HCT116 (cell line): ENCODE measurements around the gene POLRMT. TPM values are rescaled to one million over a fixed set of nuclear protein-coding genes. Genes with fewer than 3 reads are reported as not detected.

Experiments
- ATAC-seq: fragments of 200-7000 bp; cut with Tn5 transposase; 2 replicates; pipeline ENCODE4 v1.9.1; 2020; ENCODE audit warnings: mild to moderate bottlenecking, moderate library complexity
- BruUV-seq: library from RNA; stranded (reverse); fragments of 400-500 nt; replicated peaks from 2 replicates; lab custom pipeline; 2021; lab: Mats Ljungman, UMichigan
- CTCF ChIA-PET: fragments of 300-600 bp; sonication (Branson Sonifier 250); formaldehyde crosslinking; loops from one replicate; lab custom pipeline; 2021; ENCODE audit warnings: antibody characterized with exemption; lab: Charles Lee
- POLR2A ChIA-PET: fragments of 300-600, 350-600 bp; sonication (Branson Sonifier 250); formaldehyde crosslinking; loops from one replicate; lab custom pipeline; 2021; ENCODE audit warnings: antibody characterized with exemption; lab: Charles Lee
- RAD21 ChIA-PET, 2 experiments: fragments of 300-600 bp; sonication (Branson Sonifier 250); formaldehyde crosslinking; loops; one replicate each; lab custom pipeline; 2023; ENCODE audit warnings: low total read pairs in 2 of 2; ENCODE audit not compliant: uncharacterized antibody in 2 of 2, unreplicated experiment in 2 of 2, low non-redundant PET in 1 of 2; lab: Charles Lee
- DNase-seq: peaks from one replicate; pipeline ENCODE4 v3.0.0-alpha.2; 2010; ENCODE audit warnings: low read depth, low spot score
- H2AFZ ChIP-seq: fragments of 200-600 bp; shearing (Covaris generic), sonication (generic); 2 replicates; pipeline ENCODE4 v1.6.1; 2017; ENCODE audit warnings: low read depth, mixed run types, mixed read lengths, antibody characterized with exemption, low read length; ENCODE audit not compliant: poor library complexity, severe bottlenecking
- H3K27ac ChIP-seq: 2 replicates; pipeline ENCODE4 v1.5.1; 2012; ENCODE audit warnings: low read depth, low read length
- H3K27me3 ChIP-seq: fragments of 200-600 bp; sonication (generic); 2 replicates; pipeline ENCODE4 v1.6.1; 2016; ENCODE audit warnings: mixed run types, low read length, mixed read lengths; ENCODE audit not compliant: insufficient read depth
- H3K36me3 ChIP-seq, 2 experiments: fragments of 200-500 bp in 1 of 2; fragments of 200-600 bp in 1 of 2; sonication (Bioruptor generic) in 1 of 2; sonication (generic) in 1 of 2; 2 replicates each; pipeline versions ENCODE4 v1.5.1 to v1.6.1; 2014 to 2016; ENCODE audit warnings: low read length in 2 of 2, inconsistent platforms in 1 of 2, mixed read lengths in 1 of 2, mixed run types in 1 of 2; ENCODE audit not compliant: insufficient read depth in 2 of 2, control insufficient read depth in 1 of 2
- H3K4me1 ChIP-seq, 2 experiments: fragments of 200-600 bp in 1 of 2; sonication (generic) in 1 of 2; 2 replicates each; pipeline versions ENCODE4 v1.5.1 to v1.6.1; 2012 to 2017; ENCODE audit warnings: low read length in 2 of 2, inconsistent platforms in 1 of 2, mild to moderate bottlenecking in 1 of 2, mixed read lengths in 1 of 2, mixed run types in 1 of 2, moderate library complexity in 1 of 2; ENCODE audit not compliant: insufficient read depth in 2 of 2, control insufficient read depth in 1 of 2
- H3K4me2 ChIP-seq: fragments of 200-600 bp; sonication (generic); 2 replicates; pipeline ENCODE4 v1.6.1; 2017; ENCODE audit warnings: mixed run types, low read length, mixed read lengths
- H3K4me3 ChIP-seq, 2 experiments: fragments of 200-600 bp in 1 of 2; sonication (generic) in 1 of 2; replicated peaks in 1 of 2; 2 replicates each; pipeline ENCODE4 v1.5.1; 2011 to 2016; ENCODE audit warnings: low read length in 2 of 2, control low read depth in 1 of 2, low read depth in 1 of 2, mild to moderate bottlenecking in 1 of 2, mixed read lengths in 1 of 2, mixed run types in 1 of 2
- H3K79me2 ChIP-seq: fragments of 200-600 bp; sonication (generic); 2 replicates; pipeline ENCODE4 v1.6.1; 2017; ENCODE audit warnings: mild to moderate bottlenecking, mixed run types, low read length, moderate library complexity, mixed read lengths; ENCODE audit not compliant: insufficient read depth
- H3K9ac ChIP-seq: fragments of 200-600 bp; sonication (generic); 2 replicates; pipeline ENCODE4 v1.6.1; 2016; ENCODE audit warnings: low read length, mixed read lengths
- H3K9me2 ChIP-seq: fragments of 200-600 bp; sonication (generic), shearing (Covaris generic); 2 replicates; pipeline ENCODE4 v1.6.1; 2017; ENCODE audit warnings: mixed run types, mild to moderate bottlenecking, moderate library complexity; ENCODE audit not compliant: insufficient read depth
- H3K9me3 ChIP-seq, 2 experiments: fragments of 200-500 bp in 1 of 2; fragments of 200-600 bp in 1 of 2; sonication (Bioruptor generic) in 1 of 2; sonication (generic) in 1 of 2; 2 replicates each; pipeline ENCODE4 v1.6.1; 2014 to 2017; ENCODE audit warnings: low read length in 2 of 2, mixed read lengths in 2 of 2, inconsistent platforms in 1 of 2, low read depth in 1 of 2, mild to moderate bottlenecking in 1 of 2, mixed run types in 1 of 2, moderate library complexity in 1 of 2; ENCODE audit not compliant: control insufficient read depth in 1 of 2, insufficient read depth in 1 of 2
- H4K20me1 ChIP-seq: fragments of 200-600 bp; sonication (generic), shearing (Covaris generic); 2 replicates; pipeline ENCODE4 v1.6.1; 2017; ENCODE audit warnings: mixed run types, mild to moderate bottlenecking, moderate library complexity; ENCODE audit not compliant: insufficient read depth
- CBX3 ChIP-seq: IDR thresholded peaks from 2 replicates; pipeline ENCODE4 v1.6.1; 2012; ENCODE audit warnings: low read depth
- CEBPB ChIP-seq: IDR thresholded peaks from 2 replicates; pipeline ENCODE4 v1.6.1; 2012; ENCODE audit warnings: low read depth
- EGR1 ChIP-seq: IDR thresholded peaks from 2 replicates; pipeline ENCODE4 v1.6.1; 2012; ENCODE audit warnings: low read depth
- EZH2 ChIP-seq: fragments of 200-600 bp; sonication (generic); IDR thresholded peaks from 2 replicates; pipeline ENCODE4 v1.6.1; 2017; ENCODE audit warnings: antibody characterized with exemption, mixed run types
- EZH2phosphoT487 ChIP-seq: fragments of 200-600 bp; IDR thresholded peaks from 2 replicates; pipeline ENCODE4 v1.6.1; 2018; ENCODE audit warnings: antibody characterized with exemption, borderline replicate concordance
- FOSL1 ChIP-seq: IDR thresholded peaks from 2 replicates; pipeline ENCODE4 v1.6.1; 2012; ENCODE audit warnings: low read depth
- MAX ChIP-seq: IDR thresholded peaks from 2 replicates; pipeline ENCODE4 v1.6.1; 2012
- POLR2A ChIP-seq: IDR thresholded peaks from 2 replicates; pipeline ENCODE4 v1.7.0; 2011; ENCODE audit warnings: borderline replicate concordance; ENCODE audit not compliant: insufficient read depth, insufficient read length; ENCODE audit errors: extremely low read depth
- RAD21 ChIP-seq: IDR thresholded peaks from 2 replicates; pipeline ENCODE4 v1.6.1; 2012; ENCODE audit warnings: low read depth, mild to moderate bottlenecking
- REST ChIP-seq: IDR thresholded peaks from 2 replicates; pipeline ENCODE4 v1.6.1; 2012; ENCODE audit warnings: low read depth
- SIN3A ChIP-seq: IDR thresholded peaks from 2 replicates; pipeline ENCODE4 v1.6.1; 2012; ENCODE audit warnings: low read depth
- SP1 ChIP-seq: IDR thresholded peaks from 2 replicates; pipeline ENCODE4 v1.6.1; 2012; ENCODE audit warnings: low read depth
- SRF ChIP-seq: IDR thresholded peaks from 2 replicates; pipeline ENCODE4 v1.6.1; 2012; ENCODE audit warnings: low read depth
- TCF7L2 ChIP-seq: IDR thresholded peaks from 2 replicates; pipeline ENCODE4 v1.7.0; 2011; ENCODE audit warnings: borderline replicate concordance, inconsistent platforms; ENCODE audit not compliant: insufficient read depth, insufficient read length; ENCODE audit errors: extremely low read depth
- ZNF274 ChIP-seq: fragments of 200-500 bp; sonication (Bioruptor generic); IDR thresholded peaks from 2 replicates; pipeline ENCODE4 v1.6.1; 2014; ENCODE audit warnings: mild to moderate bottlenecking, low read depth, low read length, inconsistent platforms
- intact Hi-C: fragments of 100-400 bp; cut with micrococcal nuclease; formaldehyde crosslinking; loops from 2 replicates; pipeline ENCODE4 v1.10.0; 2022
- total RNA-seq: library from RNA; stranded (reverse); gene quantifications from one replicate; pipeline ENCODE4 v1.2.1, GENCODE V29; 2021; ENCODE audit not compliant: unreplicated experiment
- TF ChIP-seq, protein P1 (sequence below), 3 experiments: fragments of 200-600 bp in 1 of 3; sonication (generic) in 1 of 3; IDR thresholded peaks in 2 of 3; conservative IDR thresholded peaks in 1 of 3; 2 replicates each; pipeline ENCODE4 v1.5.1; 2012 to 2017; ENCODE audit warnings: low read depth in 2 of 3, low read length in 2 of 3, antibody characterized with exemption in 1 of 3, borderline replicate concordance in 1 of 3, control low read depth in 1 of 3, mild to moderate bottlenecking in 1 of 3, mixed read lengths in 1 of 3, mixed run types in 1 of 3, moderate library complexity in 1 of 3; ENCODE audit not compliant: insufficient read depth in 1 of 3
- TF ChIP-seq, protein P2 (sequence below): IDR thresholded peaks from 2 replicates; pipeline ENCODE4 v1.6.1; 2012

POLRMT gene
- total RNA-seq, 1 experiment from 2014 or later, result 138 TPM

GRCh38 chr19:648305-648704, 15.0 kb upstream of the POLRMT start:
- no peak overlapping the region for H3K4me3 ChIP-seq
- ChIA-PET POLR2A (no interaction called here), RAD21 (no interaction called here), CTCF (no interaction called here)
- H2AFZ ChIP-seq, result no peak overlapping the region
- intact Hi-C loops, result no loop called here
- peaks cover 34% of the 10 kb centered on the region for H3K79me2 ChIP-seq
- no peaks in the 10 kb centered on the region for H3K4me1 ChIP-seq
- H3K4me2 ChIP-seq, result no peak overlapping the region
- H3K36me3 ChIP-seq, result peaks cover 11 to 37% of the 10 kb centered on the region in 2 experiments; a peak in 3 of 4 replicates
- H4K20me1 ChIP-seq, result no peaks in the 10 kb centered on the region
- TF ChIP-seq ZNF274, result no peak
- no peak for TF ChIP-seq SIN3A
- no peak for TF ChIP-seq MAX
- no peak for TF ChIP-seq CBX3
- TF ChIP-seq CEBPB, result no peak
- no peak for TF ChIP-seq EZH2
- TF ChIP-seq, protein P1, sequence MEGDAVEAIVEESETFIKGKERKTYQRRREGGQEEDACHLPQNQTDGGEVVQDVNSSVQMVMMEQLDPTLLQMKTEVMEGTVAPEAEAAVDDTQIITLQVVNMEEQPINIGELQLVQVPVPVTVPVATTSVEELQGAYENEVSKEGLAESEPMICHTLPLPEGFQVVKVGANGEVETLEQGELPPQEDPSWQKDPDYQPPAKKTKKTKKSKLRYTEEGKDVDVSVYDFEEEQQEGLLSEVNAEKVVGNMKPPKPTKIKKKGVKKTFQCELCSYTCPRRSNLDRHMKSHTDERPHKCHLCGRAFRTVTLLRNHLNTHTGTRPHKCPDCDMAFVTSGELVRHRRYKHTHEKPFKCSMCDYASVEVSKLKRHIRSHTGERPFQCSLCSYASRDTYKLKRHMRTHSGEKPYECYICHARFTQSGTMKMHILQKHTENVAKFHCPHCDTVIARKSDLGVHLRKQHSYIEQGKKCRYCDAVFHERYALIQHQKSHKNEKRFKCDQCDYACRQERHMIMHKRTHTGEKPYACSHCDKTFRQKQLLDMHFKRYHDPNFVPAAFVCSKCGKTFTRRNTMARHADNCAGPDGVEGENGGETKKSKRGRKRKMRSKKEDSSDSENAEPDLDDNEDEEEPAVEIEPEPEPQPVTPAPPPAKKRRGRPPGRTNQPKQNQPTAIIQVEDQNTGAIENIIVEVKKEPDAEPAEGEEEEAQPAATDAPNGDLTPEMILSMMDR (IDR thresholded peaks at IDR 0.05 in 2 of 3, conservative IDR thresholded peaks at IDR 0.05 in 1 of 3; ENCODE audit: borderline replicate concordance in 1 of 3, insufficient read depth in 1 of 3, low read depth in 2 of 3, low read length in 2 of 3), result no peak
- TF ChIP-seq RAD21, result no peak
- no peak for TF ChIP-seq TCF7L2
- TF ChIP-seq EGR1, result no peak
- no peak for TF ChIP-seq SRF
- no peak for TF ChIP-seq REST
- TF ChIP-seq, protein P2, sequence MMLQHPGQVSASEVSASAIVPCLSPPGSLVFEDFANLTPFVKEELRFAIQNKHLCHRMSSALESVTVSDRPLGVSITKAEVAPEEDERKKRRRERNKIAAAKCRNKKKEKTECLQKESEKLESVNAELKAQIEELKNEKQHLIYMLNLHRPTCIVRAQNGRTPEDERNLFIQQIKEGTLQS, result no peak
- TF ChIP-seq SP1, result no peak
- no peak for TF ChIP-seq POLR2A
- no peak for TF ChIP-seq FOSL1
- no peak for TF ChIP-seq EZH2phosphoT487
- no peak overlapping the region for H3K27ac ChIP-seq
- H3K9ac ChIP-seq, result no peak overlapping the region
- no TSS peak for BruUV-seq
- no peaks in the 10 kb centered on the region for H3K27me3 ChIP-seq
- H3K9me3 ChIP-seq, result no peaks in the 10 kb centered on the region
- ATAC-seq (no peak), DNase-seq (no peak)
- no peaks in the 10 kb centered on the region for H3K9me2 ChIP-seq
